Body of pancreas (tissue), 4 donors: ENCODE data around the gene PHF1. TPM values are rescaled to one million over a fixed set of nuclear protein-coding genes. Genes with fewer than 3 reads are reported as not detected.

Experiments
- ATAC-seq: fragments of 150-250 bp; one replicate; pipeline ENCODE4 v1.9.1; 2016
- DNase-seq, 4 donors: peaks; one replicate each; pipeline ENCODE4 v3.0.0-alpha.2; 2019
- H3K27ac ChIP-seq, 4 donors: fragments of 200-600 bp; sonication (generic); 1 replicate in 3 of 4; 2 replicates in 1 of 4; pipeline versions ENCODE4 v1.5.1 to v1.6.1; 2016 to 2019; ENCODE audit warnings: mild to moderate bottlenecking in 1 of 4, mixed read lengths in 1 of 4, moderate library complexity in 1 of 4
- H3K27me3 ChIP-seq, 2 donors: fragments of 200-600 bp; sonication (generic); one replicate each; pipeline ENCODE4 v1.6.0; 2016; ENCODE audit warnings: mild to moderate bottlenecking in 1 of 2
- H3K36me3 ChIP-seq, 2 donors: fragments of 200-600 bp; sonication (generic); replicated peaks in 1 of 2; 2 replicates each; pipeline ENCODE4 v1.5.1; 2016; ENCODE audit warnings: low read depth in 2 of 2; ENCODE audit not compliant: insufficient read depth in 1 of 2
- H3K4me1 ChIP-seq: fragments of 200-600 bp; sonication (generic); one replicate; pipeline ENCODE4 v1.6.0; 2016
- H3K4me3 ChIP-seq, 2 donors: fragments of 200-600 bp; sonication (generic); 1 replicate in 1 of 2; 2 replicates in 1 of 2; pipeline ENCODE4 v1.5.1; 2016 to 2019
- H3K9me3 ChIP-seq, 3 donors: fragments of 200-600 bp; sonication (generic); 1 replicate in 2 of 3; 2 replicates in 1 of 3; pipeline ENCODE4 v1.5.1; 2016
- CTCF ChIP-seq, 7 experiments: fragments of 450-650 bp in 4 of 7; fragments of 200-600 bp in 3 of 7; sonication (generic) in 3 of 7; IDR thresholded peaks; one replicate each; pipeline ENCODE4 v1.5.1; 2016 to 2019; ENCODE audit warnings: antibody characterized with exemption in 7 of 7
- POLR2A ChIP-seq, 3 donors: fragments of 450-650 bp; IDR thresholded peaks; one replicate each; pipeline ENCODE4 v1.6.1; 2016; ENCODE audit warnings: antibody characterized with exemption in 3 of 3, mild to moderate bottlenecking in 2 of 3
- WGBS, 2 donors: methylation state at CpG; one replicate each; pipeline ENCODE4 v1.1.5; 2017; 5-methylcytosine and 5-hydroxymethylcytosine counted together
- intact Hi-C: fragments of 100-400 bp; cut with DNase I; formaldehyde crosslinking; loops from one replicate; pipeline ENCODE4 v1.15.1; 2023
- total RNA-seq, 2 donors: library from RNA; depleted of rRNA; stranded (reverse); fragments of >200 nt; gene quantifications; one replicate each; pipeline ENCODE4 v1.1.0, GENCODE V29; 2016

The PHF1 gene
- total RNA-seq, 2 donors from 2014 or later, result 58.3 to 73.9 TPM

DNA sequence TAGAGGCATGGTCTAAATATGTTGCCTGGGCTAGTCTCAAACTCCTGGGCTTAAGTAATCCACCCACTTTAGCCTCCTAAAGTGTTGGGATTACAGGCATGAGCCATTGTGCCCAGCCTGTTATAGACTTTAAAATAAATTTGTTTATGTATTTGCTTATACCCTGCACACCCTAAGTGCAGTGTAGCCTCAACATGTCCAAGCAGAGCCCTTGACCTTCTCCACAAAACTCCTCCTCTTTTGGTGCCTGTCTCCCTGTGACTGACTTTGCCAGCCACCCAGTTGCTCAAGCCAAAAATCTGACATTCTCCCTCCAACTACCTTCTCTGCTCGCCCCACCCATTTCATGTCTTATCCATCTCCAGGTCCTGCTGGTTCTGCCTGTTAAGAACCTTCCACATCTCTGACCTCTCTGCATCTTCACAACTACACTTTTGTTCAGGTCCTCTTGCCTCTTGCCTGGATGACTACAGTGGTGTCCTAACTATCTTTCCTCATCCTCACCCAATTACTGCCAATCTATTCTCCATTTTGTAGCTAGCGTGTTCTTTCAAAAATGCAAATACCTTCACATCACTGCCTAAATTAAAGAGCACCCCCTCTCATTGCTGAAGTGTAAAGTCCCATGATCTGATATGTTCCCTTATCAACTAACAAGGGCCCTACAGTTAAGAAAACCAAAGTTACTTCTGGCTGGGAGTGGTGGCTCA lies 30.4 kb upstream of the PHF1 start:
- intact Hi-C loops, result no loop called here
- DNase-seq (no peak), ATAC-seq (no peak)
- H3K27me3 ChIP-seq, result no peaks in the 10 kb centered on the region
- H3K4me1 ChIP-seq, result peaks cover 3% of the 10 kb centered on the region
- no peaks in the 10 kb centered on the region for H3K9me3 ChIP-seq
- TF ChIP-seq CTCF (IDR thresholded peaks at IDR 0.05) (no peak), POLR2A (IDR thresholded peaks at IDR 0.05) (no peak)
- 81 to 85% methylated on average over 2 of the region's 2 CpGs for WGBS, 2 donors
- no peaks in the 10 kb centered on the region for H3K36me3 ChIP-seq
- no peak overlapping the region for H3K4me3 ChIP-seq
- H3K27ac ChIP-seq, result no peak overlapping the region

DNA sequence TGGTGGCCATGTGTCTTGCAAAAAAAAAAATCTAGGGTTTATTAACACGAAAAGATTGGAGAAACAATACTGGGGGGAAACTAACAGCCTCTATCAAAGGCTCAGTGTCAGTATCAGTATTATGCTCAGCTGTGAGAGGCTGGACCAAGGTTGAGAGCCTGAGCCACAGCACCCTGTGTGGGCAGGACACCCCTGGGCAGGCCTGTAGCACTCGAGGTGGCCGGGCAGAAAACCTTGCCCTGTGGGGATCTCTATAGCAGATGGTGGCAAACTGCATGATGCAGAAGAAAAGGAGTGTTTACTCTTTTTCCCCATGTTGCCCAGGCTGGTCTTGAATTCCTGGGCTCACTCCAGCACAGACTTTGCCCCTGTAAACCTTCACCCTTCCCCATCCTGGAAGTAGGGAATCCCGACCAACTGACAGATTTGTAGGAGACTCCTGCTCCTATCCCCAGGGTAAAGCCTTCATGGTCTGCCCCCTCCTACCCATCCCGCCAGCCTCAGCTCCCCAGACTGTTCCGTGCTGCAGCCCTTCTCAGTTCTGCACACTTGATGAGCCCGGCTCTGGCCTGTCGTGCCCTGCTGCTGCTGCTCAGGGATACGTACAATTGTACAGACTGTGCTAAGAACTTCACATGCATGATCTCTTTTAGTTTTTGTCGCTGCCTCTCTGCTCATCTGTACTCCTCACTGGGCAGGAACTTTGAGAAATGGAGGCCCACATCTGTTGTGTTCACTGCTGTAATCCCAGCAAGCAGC lies 27.2 kb upstream of the PHF1 start:
- TF ChIP-seq POLR2A (IDR thresholded peaks at IDR 0.05) (no peak), CTCF (IDR thresholded peaks at IDR 0.05) (no peak)
- DNase-seq, result no peak
- Histone ChIP-seq H3K36me3 (no peaks in the 10 kb centered on the region), H3K4me1 (no peaks in the 10 kb centered on the region), H3K27ac (no peak overlapping the region), H3K27me3 (no peaks in the 10 kb centered on the region), H3K4me3 (no peak overlapping the region), H3K9me3 (no peaks in the 10 kb centered on the region)
- WGBS, 2 donors, result 59 to 74% methylated on average over 10 of the region's 10 CpGs
- intact Hi-C loops, result no loop called here
- ATAC-seq, result no peak

DNA sequence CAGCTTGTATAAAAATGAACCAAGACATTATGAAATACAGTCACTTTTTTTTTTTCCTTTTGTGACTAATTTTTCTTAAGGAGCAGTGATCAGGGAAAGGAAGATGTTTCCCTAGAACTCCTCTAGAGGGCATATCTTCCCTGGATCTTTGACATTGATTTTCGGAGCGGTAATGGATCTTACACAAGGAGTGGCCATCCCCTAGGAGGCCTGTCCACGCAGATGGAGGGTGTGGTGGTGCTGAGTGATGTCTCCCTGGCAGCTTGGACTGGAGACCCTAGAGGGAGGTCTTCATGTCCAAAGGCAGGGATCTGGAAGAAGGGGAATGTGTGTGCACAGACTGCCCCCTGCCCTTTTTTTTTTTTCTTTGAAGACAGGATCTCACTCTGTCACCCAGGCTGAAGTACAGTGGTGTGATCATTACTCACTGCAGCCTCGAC lies 26.2 kb upstream of the PHF1 start:
- peak in 2 of 7 experiments; percentile 12 to 17 for TF ChIP-seq CTCF (IDR thresholded peaks at IDR 0.05)
- TF ChIP-seq POLR2A (IDR thresholded peaks at IDR 0.05), result no peak
- Histone ChIP-seq H3K9me3 (no peaks in the 10 kb centered on the region), H3K27ac (no peak overlapping the region), H3K4me1 (no peaks in the 10 kb centered on the region), H3K4me3 (no peak overlapping the region), H3K36me3 (no peaks in the 10 kb centered on the region), H3K27me3 (no peaks in the 10 kb centered on the region)
- peak; percentile 38 for ATAC-seq
- no peak for DNase-seq
- WGBS, 2 donors, result 15 to 31% methylated on average over 4 of the region's 4 CpGs
- intact Hi-C loops, result no loop called here

DNA sequence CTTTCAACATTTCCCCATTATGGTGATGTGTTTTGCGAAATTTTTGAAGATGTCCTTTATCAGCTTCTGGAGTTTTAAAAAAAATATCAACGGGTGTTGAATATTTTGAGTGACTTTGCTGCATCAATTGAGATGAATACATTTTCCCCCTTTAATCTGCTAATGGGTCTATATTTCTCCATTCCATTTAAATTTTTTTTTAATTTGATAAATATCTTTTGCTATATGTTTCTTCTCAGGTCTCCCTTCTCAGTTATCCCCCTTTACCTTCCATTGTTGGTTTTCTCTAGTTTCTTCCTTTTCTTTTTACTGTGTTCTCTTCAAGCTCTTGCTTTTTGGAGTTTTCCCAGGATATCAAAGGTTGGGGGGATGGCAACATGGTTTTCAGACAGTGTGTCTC lies 20.6 kb upstream of the PHF1 start:
- intact Hi-C loops, result no loop called here
- H3K9me3 ChIP-seq, result no peaks in the 10 kb centered on the region
- no peak for ATAC-seq
- no peak overlapping the region for H3K27ac ChIP-seq
- H3K4me1 ChIP-seq, result peaks cover 14% of the 10 kb centered on the region
- H3K27me3 ChIP-seq, result no peaks in the 10 kb centered on the region
- no peak for DNase-seq
- no peak overlapping the region for H3K4me3 ChIP-seq
- WGBS, 2 donors, result 77 to 85% methylated on average over 2 of the region's 2 CpGs
- no peaks in the 10 kb centered on the region for H3K36me3 ChIP-seq
- TF ChIP-seq CTCF (IDR thresholded peaks at IDR 0.05) (no peak), POLR2A (IDR thresholded peaks at IDR 0.05) (no peak)
